ENCODE data around the gene PPIA.
"Not testable (repeated sequence)": the region's sequence is repeated elsewhere in the genome, so short reads cannot be mapped to it uniquely, and the experiment has no call there.

PPIA gene

DNA sequence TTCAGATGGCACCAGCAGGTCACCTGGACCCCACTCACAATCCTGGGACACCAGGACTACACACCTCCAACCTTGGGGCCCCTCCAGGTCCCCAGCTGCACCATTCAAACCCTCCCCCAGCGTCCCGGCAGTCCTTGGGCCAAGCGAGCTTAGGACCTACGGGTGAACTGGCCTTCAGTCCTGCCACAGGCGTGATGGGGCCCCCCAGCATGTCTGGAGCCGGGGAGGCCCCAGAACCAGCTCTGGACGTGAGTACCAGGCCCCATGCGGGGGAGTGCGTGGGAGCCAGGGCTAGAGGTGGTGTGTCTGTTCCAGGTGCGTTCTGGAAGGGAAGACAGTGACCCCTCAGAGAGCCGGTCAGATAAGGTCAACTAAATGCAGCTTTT, 30.1 kb upstream of the PPIA start:
- Histone ChIP-seq H3K4me1 (ENCODE audit: control insufficient read depth, insufficient read depth, low read length) (peaks cover 53% of the 10 kb centered on the region), H3K9ac (ENCODE audit: low read length) (no peak overlapping the region), H3K36me3 (ENCODE audit: control insufficient read depth, insufficient read depth, low read length) (peaks cover 20% of the 10 kb centered on the region), H3K4me3 (ENCODE audit: low read length) (no peak overlapping the region), H3K27me3 (ENCODE audit: control insufficient read depth, insufficient read depth, low read length) (no peaks in the 10 kb centered on the region), H3K9me3 (ENCODE audit: control insufficient read depth, low read length) (no peaks in the 10 kb centered on the region)

DNA sequence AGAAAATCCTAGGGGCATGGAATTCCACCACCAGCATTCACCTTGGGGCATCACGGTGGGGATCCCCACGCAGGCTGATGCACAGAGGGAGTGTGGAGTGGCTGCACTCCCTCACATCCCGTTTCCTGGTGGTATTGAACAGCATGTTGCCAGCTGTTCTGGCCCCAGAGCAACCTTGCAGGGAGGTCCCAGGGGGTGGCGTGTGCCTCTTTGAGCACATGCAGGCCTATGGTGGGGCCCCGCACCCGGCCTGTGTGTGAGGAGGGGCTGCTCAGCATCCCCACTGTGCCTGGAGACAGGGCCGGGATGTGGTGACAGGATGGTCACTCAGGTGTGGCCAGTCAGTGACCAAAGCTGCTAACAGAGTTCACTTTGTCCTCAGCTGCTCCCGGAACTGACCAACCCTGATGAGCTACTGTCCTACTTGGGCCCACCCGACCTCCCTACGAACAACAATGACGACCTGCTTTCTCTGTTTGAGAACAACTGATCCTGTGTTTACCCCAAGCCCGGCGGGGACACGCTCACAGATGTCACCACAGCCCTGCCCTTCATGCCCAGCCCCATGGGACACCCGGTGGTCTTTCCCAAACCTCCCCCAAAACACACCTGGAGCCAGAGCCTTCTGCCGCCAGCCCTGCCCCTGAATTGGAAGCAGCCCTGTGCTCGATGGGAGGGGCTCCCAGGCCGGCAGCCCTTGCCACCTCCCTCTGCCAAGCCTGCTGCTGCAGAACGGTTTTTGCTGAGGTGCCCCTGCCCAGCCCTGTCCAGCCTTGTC, 29.2 kb upstream of the PPIA start:
- Histone ChIP-seq H3K9me3 (ENCODE audit: control insufficient read depth, low read length) (no peaks in the 10 kb centered on the region), H3K36me3 (ENCODE audit: control insufficient read depth, insufficient read depth, low read length) (peaks cover 19% of the 10 kb centered on the region), H3K4me3 (ENCODE audit: low read length) (no peak overlapping the region), H3K4me1 (ENCODE audit: control insufficient read depth, insufficient read depth, low read length) (peaks cover 44% of the 10 kb centered on the region), H3K9ac (ENCODE audit: low read length) (no peak overlapping the region), H3K27me3 (ENCODE audit: control insufficient read depth, insufficient read depth, low read length) (no peaks in the 10 kb centered on the region)

DNA sequence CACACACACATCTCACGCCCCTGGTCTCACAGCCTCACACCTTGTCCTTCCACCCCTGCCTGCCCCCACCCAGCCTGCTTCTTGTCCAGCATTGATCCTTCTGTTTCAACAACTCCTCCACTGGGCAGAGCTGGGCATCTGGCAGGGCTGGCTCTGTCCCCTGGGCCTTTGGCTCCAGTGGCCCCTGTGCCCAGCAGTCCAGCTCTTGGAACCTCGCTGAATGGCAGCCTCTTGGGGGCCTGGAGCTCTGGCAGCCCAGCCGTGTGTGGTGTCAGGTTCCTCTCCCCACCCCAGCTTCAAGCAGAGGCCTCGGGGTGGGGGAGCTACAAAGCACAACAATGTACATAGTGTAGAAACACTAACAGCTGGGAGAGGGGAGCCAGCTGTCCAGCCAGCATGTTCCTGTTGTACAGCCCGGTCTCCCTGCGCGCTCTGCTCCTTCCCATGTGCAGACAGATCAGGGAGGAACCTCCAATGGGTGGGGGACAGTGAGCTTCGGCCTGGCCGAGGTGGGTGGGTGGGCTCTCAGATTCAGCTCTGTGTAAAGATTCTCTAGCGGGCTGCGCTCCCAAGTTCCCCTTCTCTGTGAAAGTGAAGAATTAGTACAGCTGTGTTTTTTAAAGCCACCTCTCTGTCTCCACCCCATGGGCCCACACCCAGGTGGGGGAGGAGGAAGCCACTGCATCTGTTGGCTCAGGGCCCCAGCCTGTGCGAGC, 28.4 kb upstream of the PPIA start:
- H3K4me1 ChIP-seq (ENCODE audit: control insufficient read depth, insufficient read depth, low read length) = peaks cover 40% of the 10 kb centered on the region
- H3K4me3 ChIP-seq (ENCODE audit: low read length) = no peak overlapping the region
- H3K36me3 ChIP-seq (ENCODE audit: control insufficient read depth, insufficient read depth, low read length) = peaks cover 14% of the 10 kb centered on the region
- H3K9ac ChIP-seq (ENCODE audit: low read length) = no peak overlapping the region
- no peaks in the 10 kb centered on the region for H3K27me3 ChIP-seq (ENCODE audit: control insufficient read depth, insufficient read depth, low read length)
- H3K9me3 ChIP-seq (ENCODE audit: control insufficient read depth, low read length) = no peaks in the 10 kb centered on the region

DNA sequence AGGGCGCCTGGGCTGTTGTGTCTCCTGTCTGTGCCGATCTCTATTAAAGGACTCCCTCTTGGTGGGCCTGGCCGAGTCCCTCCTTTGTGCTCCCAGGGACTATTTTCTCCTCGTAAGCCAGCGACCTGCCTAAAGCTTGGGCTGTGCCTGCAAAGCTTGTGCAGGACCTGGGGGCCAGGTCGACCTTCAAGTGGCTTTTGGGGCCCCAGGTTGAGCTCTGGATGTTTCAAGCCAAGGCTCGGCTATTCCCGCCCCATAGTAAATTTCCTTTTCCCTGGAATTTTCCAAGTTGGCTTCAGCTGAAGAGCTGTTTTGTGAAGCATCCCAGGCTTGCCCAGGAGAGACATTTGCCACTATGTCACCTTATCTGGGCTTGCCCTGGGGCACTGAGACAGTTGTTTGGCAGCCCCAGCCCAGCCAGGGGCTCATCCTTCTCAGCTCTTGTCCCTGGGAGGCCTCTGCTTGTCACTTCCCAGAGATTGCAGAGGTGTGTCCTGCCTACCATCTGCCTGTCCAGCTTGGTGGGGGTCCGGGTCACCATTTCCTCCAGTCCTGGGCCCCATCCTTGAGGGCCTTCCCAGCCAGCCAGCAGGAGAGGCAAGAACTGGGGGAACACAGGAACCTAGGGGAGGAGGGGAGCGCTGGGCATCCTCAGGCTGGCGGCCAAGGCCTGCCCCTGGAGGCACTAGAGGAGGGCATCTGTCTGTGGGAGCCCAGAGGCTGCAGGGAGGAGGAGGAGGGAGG, 27.7 kb upstream of the PPIA start:
- Histone ChIP-seq H3K36me3 (ENCODE audit: control insufficient read depth, insufficient read depth, low read length) (peaks cover 14% of the 10 kb centered on the region), H3K4me3 (ENCODE audit: low read length) (no peak overlapping the region), H3K9ac (ENCODE audit: low read length) (peak overlapping the region; percentile 36), H3K27me3 (ENCODE audit: control insufficient read depth, insufficient read depth, low read length) (no peaks in the 10 kb centered on the region), H3K4me1 (ENCODE audit: control insufficient read depth, insufficient read depth, low read length) (peaks cover 40% of the 10 kb centered on the region), H3K9me3 (ENCODE audit: control insufficient read depth, low read length) (no peaks in the 10 kb centered on the region)

DNA sequence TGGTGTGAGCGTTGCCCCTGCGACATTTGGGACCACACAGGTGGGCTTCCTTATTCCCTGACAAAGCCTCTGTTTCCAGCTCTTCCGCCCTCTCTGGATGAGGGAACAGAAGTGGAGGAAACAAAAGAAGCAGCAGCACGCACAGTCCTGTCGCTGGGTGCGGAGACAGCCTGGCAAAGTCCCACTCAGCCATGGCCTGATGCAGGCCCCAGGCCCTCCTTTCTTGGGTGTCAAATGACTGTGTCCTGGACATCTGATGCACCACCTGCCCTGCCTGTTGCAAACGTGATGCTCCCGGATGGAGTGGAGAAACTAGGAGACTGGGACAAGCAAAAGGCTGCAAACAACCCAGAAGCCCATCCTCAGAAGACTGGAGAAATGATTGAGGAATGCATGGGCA, 27.1 kb upstream of the PPIA start:
- Histone ChIP-seq H3K4me3 (ENCODE audit: low read length) (no peak overlapping the region), H3K9me3 (ENCODE audit: control insufficient read depth, low read length) (no peaks in the 10 kb centered on the region), H3K27me3 (ENCODE audit: control insufficient read depth, insufficient read depth, low read length) (no peaks in the 10 kb centered on the region), H3K4me1 (ENCODE audit: control insufficient read depth, insufficient read depth, low read length) (peaks cover 40% of the 10 kb centered on the region), H3K36me3 (ENCODE audit: control insufficient read depth, insufficient read depth, low read length) (peaks cover 11% of the 10 kb centered on the region), H3K9ac (ENCODE audit: low read length) (no peak overlapping the region)

GRCh38 chr7:44769776-44770294, 26.6 kb upstream of the PPIA start:
- Histone ChIP-seq H3K4me3 (ENCODE audit: low read length) (no peak overlapping the region), H3K9me3 (ENCODE audit: control insufficient read depth, low read length) (no peaks in the 10 kb centered on the region), H3K4me1 (ENCODE audit: control insufficient read depth, insufficient read depth, low read length) (peaks cover 40% of the 10 kb centered on the region), H3K27me3 (ENCODE audit: control insufficient read depth, insufficient read depth, low read length) (no peaks in the 10 kb centered on the region), H3K36me3 (ENCODE audit: control insufficient read depth, insufficient read depth, low read length) (peaks cover 7% of the 10 kb centered on the region), H3K9ac (ENCODE audit: low read length) (no peak overlapping the region)

DNA sequence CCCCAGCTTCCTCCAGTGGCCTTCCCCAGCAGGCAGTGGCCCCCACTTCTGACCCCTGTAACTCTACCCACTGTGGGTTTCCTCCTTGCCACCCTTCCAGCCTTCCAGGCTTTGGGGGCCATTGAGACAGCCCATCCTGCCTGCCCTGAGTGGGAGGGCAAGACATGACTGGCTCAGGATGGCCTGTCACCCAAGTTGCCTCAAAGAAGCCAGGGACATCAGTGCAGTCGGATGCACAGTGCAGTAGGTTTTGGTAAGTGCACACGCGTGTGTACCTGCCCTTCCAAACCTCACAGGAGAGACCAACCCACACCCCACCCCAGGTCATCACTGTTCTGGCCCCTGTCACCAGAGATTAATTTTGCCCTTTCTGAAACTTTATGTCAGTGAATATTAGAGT, 25.1 kb upstream of the PPIA start:
- no peak overlapping the region for H3K4me3 ChIP-seq (ENCODE audit: low read length)
- H3K4me1 ChIP-seq (ENCODE audit: control insufficient read depth, insufficient read depth, low read length) = peaks cover 40% of the 10 kb centered on the region
- peaks cover 4% of the 10 kb centered on the region for H3K36me3 ChIP-seq (ENCODE audit: control insufficient read depth, insufficient read depth, low read length)
- no peak overlapping the region for H3K9ac ChIP-seq (ENCODE audit: low read length)
- H3K9me3 ChIP-seq (ENCODE audit: control insufficient read depth, low read length) = no peaks in the 10 kb centered on the region
- no peaks in the 10 kb centered on the region for H3K27me3 ChIP-seq (ENCODE audit: control insufficient read depth, insufficient read depth, low read length)

DNA sequence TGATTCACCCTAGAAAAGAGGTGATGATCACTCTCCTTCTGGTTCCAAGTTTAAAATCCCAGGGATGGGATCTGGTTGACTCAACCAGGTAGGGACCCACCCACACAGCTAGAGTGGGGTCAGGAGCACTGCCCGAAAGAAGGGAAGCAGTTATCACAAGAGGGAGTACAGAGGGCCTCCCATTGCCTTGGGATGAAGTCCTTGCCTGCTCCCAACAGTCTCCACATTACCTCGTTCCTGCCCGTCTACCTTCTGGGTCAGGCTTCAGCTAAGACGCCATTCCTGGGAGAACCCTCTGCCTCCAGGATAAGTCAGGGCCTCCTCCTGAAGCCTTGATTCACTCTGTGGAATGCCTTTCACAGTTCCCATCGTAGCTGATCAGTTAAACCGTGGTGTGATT, 24.0 kb upstream of the PPIA start:
- H3K4me3 ChIP-seq (ENCODE audit: low read length) = no peak overlapping the region
- H3K36me3 ChIP-seq (ENCODE audit: control insufficient read depth, insufficient read depth, low read length) = no peaks in the 10 kb centered on the region
- no peaks in the 10 kb centered on the region for H3K9me3 ChIP-seq (ENCODE audit: control insufficient read depth, low read length)
- no peaks in the 10 kb centered on the region for H3K27me3 ChIP-seq (ENCODE audit: control insufficient read depth, insufficient read depth, low read length)
- H3K4me1 ChIP-seq (ENCODE audit: control insufficient read depth, insufficient read depth, low read length) = peaks cover 35% of the 10 kb centered on the region
- H3K9ac ChIP-seq (ENCODE audit: low read length) = no peak overlapping the region

- H3K27me3 ChIP-seq (ENCODE audit: control insufficient read depth, insufficient read depth, low read length) = no peaks in the 10 kb centered on the region
- H3K4me3 ChIP-seq (ENCODE audit: low read length) = no peak overlapping the region
- peaks cover 31% of the 10 kb centered on the region for H3K4me1 ChIP-seq (ENCODE audit: control insufficient read depth, insufficient read depth, low read length)
- H3K36me3 ChIP-seq (ENCODE audit: control insufficient read depth, insufficient read depth, low read length) = no peaks in the 10 kb centered on the region
- no peak overlapping the region for H3K9ac ChIP-seq (ENCODE audit: low read length)
- no peaks in the 10 kb centered on the region for H3K9me3 ChIP-seq (ENCODE audit: control insufficient read depth, low read length)
These were observed 23.6 kb upstream of the PPIA start for GRCh38 chr7:44772867-44773266.

- peaks cover 15% of the 10 kb centered on the region for H3K4me1 ChIP-seq (ENCODE audit: control insufficient read depth, insufficient read depth, low read length)
- H3K36me3 ChIP-seq (ENCODE audit: control insufficient read depth, insufficient read depth, low read length); H3K27me3 ChIP-seq (ENCODE audit: control insufficient read depth, insufficient read depth, low read length); H3K9me3 ChIP-seq (ENCODE audit: control insufficient read depth, low read length); H3K9ac ChIP-seq (ENCODE audit: low read length); H3K4me3 ChIP-seq (ENCODE audit: low read length): not testable (repeated sequence)
These were observed 22.0 kb upstream of the PPIA start for GRCh38 chr7:44774486-44774885.

- H3K9ac ChIP-seq (ENCODE audit: low read length) = no peak overlapping the region
- peaks cover 4% of the 10 kb centered on the region for H3K4me1 ChIP-seq (ENCODE audit: control insufficient read depth, insufficient read depth, low read length)
- no peaks in the 10 kb centered on the region for H3K9me3 ChIP-seq (ENCODE audit: control insufficient read depth, low read length)
- H3K36me3 ChIP-seq (ENCODE audit: control insufficient read depth, insufficient read depth, low read length) = no peaks in the 10 kb centered on the region
- H3K27me3 ChIP-seq (ENCODE audit: control insufficient read depth, insufficient read depth, low read length) = no peaks in the 10 kb centered on the region
- H3K4me3 ChIP-seq (ENCODE audit: low read length) = no peak overlapping the region
These were observed 20.9 kb upstream of the PPIA start for GRCh38 chr7:44775383-44776107.
